Activated CD4-positive, alpha-beta T cell treated with anti-CD3 and anti-CD28 coated beads for 1 hour (primary cell): ENCODE data around the gene DMD.

Experiments
- DNase-seq: peaks from one replicate; pipeline ENCODE4 v3.0.0-alpha.2; 2020

DMD gene

GRCh38 chrX:31252133-31252532, 1959.2 kb downstream of the DMD start:
- no peak for DNase-seq

- DNase-seq = no peak
Measured at GRCh38 chrX:31251336-31251735, 1960.0 kb downstream of the DMD start.

- no peak for DNase-seq
Measured at GRCh38 chrX:31245714-31246113, 1965.6 kb downstream of the DMD start.

GRCh38 chrX:31243804-31244203, 1967.5 kb downstream of the DMD start:
- no peak for DNase-seq

GRCh38 chrX:31240982-31241381, 1970.4 kb downstream of the DMD start:
- DNase-seq = no peak

- DNase-seq = no peak
Measured at GRCh38 chrX:31237189-31237588, 1974.2 kb downstream of the DMD start.

GRCh38 chrX:31236231-31236630, 1975.1 kb downstream of the DMD start:
- DNase-seq = no peak

- DNase-seq = no peak
Measured at GRCh38 chrX:31233941-31234496, 1977.3 kb downstream of the DMD start.

- DNase-seq = no peak
Measured at GRCh38 chrX:31232506-31232905, 1978.8 kb downstream of the DMD start.

- DNase-seq = no peak
Measured at GRCh38 chrX:31228909-31229308, 1982.4 kb downstream of the DMD start.

- no peak for DNase-seq
Measured at GRCh38 chrX:31228415-31228832, 1982.9 kb downstream of the DMD start.

GRCh38 chrX:31227250-31227649, 1984.1 kb downstream of the DMD start:
- no peak for DNase-seq

- DNase-seq = no peak
Measured at GRCh38 chrX:31225819-31226218, 1985.5 kb downstream of the DMD start.

GRCh38 chrX:31224381-31225012, 1986.9 kb downstream of the DMD start:
- DNase-seq = no peak

GRCh38 chrX:31223817-31224216, 1987.5 kb downstream of the DMD start:
- no peak for DNase-seq

GRCh38 chrX:31222946-31223345, 1988.4 kb downstream of the DMD start:
- no peak for DNase-seq

- no peak for DNase-seq
Measured at GRCh38 chrX:31219174-31219573, 1992.2 kb downstream of the DMD start.

- no peak for DNase-seq
Measured at GRCh38 chrX:31217084-31217483, 1994.3 kb downstream of the DMD start.

GRCh38 chrX:31215277-31215815, 1996.0 kb downstream of the DMD start:
- no peak for DNase-seq

GRCh38 chrX:31213941-31214340, 1997.4 kb downstream of the DMD start:
- DNase-seq = no peak

GRCh38 chrX:31212856-31213748, 1998.2 kb downstream of the DMD start:
- no peak for DNase-seq

GRCh38 chrX:31209005-31209628, 2002.2 kb downstream of the DMD start:
- no peak for DNase-seq

GRCh38 chrX:31201503-31201902, 2009.8 kb downstream of the DMD start:
- no peak for DNase-seq
